ENCODE data around the gene S100A2. TPM values are rescaled to one million over a fixed set of nuclear protein-coding genes. Genes with fewer than 3 reads are reported as not detected.
"Not testable (repeated sequence)": the region's sequence is repeated elsewhere in the genome, so short reads cannot be mapped to it uniquely, and the experiment has no call there.

S100A2 gene
- total RNA-seq, 1 donor from 2014 or later: 0.79 TPM

DNA sequence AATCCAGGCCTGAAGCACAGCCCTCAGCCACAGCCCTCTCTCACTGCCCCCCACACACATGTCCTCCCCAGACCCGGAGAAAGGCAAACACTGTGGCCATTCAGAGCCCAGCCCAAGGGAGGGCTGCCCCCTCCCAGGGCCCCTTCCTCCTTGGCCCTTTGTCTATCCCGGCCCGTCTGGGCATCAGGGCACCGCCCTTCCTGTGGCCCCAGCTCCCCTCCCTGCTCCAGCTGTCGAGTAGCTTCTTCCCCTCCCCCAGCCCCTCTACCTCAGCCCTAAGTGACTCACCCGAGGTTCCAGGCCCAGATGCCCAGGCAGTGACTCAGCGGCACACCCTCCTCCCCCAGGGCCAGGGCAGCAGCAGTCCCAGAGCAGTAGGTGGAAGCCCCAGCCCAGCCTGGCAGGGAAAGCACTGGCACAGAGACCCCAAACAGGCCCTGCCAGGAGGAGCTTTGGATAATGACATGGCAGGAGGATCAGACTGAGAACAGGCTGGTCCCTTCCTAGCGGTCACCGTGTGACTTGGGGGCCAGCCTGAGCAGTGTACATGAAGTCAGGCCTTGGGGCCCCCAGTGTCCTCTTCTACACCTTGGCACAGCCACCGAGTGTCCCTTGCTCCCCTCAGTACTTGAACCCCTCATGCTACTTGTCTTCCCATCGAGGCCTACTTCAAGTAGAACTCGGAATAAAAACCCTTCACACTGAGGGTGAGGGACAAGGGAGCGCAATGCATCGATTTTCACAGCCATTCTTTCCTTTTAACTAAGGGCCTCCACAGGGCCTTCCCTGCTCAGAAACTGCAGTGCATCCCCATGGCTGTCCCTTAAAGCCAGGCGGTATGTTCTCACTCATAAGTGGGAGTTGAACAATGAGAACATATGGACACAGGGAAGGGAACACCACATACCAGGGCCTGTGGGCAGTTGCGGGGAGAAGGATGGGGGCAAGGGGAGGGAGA lies 1.0 kb upstream of the S100A2 start:
- peak; percentile 85 to 98 for DNase-seq (ENCODE audit: low read depth in 2 of 2)

DNA sequence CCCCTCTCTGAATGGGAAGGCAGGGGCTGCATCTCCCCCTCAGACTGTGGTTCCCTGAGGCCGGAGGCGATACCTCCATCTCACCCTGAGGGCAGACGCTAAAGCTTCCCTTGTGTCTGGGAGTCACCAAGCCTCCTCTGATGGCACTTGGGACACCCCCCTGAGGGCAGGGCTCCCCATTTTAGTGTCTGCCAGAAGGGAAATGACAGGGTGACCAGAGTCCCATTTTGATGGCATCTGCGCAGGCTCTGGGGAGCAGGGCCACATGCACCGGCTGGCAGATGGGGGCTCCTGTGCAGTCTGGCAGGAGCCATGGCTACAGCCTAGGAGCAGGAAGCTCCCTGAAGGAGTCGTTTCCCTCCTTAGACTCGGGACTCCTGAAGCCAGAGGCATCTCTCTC lies 1.7 kb downstream of the S100A2 start:
- DNase-seq (ENCODE audit: low read depth in 2 of 2): no peak

DNA sequence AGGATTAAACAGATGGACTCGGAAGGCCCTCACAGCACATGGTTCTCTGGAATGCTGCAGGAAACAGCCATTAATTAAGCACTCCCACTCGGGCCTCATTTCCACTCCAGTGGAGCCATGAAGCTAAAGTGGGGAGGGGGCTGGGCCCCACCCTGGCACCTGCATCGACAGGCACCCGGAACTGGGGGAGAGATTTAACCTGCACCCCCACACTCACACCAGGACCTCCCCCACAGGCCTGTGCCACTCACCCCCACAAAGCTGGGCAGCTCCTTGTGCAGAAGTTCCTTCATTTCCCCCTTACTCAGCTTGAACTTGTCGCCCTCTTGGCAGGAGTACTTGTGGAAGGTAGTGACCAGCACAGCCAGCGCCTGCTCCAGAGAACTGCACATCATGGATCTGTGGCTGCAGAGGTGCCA lies 2.2 kb downstream of the S100A2 start:
- DNase-seq (ENCODE audit: low read depth in 2 of 2): no peak

DNA sequence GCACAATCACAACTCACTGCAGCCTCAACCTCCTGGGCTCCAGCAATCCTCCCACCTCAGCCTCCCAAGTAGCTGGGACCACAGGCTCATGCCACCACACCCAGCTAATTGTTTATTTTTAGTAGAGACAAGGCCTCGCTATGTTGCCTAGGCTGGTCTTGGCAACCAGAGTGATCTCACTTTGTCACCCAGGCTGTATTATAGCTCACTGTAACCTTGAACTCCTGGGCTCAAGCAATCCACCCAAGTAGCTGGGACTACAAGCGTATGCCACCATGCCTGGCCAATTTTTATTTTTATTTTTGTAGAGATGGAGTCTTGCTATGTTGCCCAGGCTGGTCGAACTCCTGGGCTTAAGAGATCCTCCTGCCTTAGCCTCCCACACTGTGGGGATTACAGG lies 3.6 kb downstream of the S100A2 start:
- DNase-seq (ENCODE audit: low read depth in 2 of 2): not testable (repeated sequence)

DNA sequence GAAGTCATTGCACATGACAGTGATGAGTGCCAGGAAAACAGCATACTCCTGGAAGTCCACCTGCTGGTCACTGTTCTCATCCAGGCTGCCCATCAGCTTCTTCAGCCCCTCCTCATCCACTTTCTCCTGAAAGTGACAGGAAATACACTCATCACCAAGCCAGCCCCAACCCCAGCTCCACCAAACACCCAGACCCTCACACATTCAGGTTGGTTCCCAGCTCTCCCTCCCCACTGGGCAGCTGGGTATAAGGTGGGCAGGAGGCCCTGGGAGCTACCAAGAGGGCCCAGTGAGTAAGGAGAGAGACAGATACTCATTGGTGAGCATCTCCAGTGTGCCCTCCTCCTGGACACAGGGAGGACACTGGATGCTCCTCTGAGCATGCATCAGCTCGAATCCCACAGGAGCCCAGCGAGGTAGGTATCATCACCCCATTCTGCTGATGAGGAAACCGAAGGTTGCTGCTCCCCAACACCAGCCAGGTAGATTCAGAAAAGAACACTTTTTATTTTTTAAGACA lies 4.1 kb downstream of the S100A2 start:
- no peak for DNase-seq (ENCODE audit: low read depth in 2 of 2)

DNA sequence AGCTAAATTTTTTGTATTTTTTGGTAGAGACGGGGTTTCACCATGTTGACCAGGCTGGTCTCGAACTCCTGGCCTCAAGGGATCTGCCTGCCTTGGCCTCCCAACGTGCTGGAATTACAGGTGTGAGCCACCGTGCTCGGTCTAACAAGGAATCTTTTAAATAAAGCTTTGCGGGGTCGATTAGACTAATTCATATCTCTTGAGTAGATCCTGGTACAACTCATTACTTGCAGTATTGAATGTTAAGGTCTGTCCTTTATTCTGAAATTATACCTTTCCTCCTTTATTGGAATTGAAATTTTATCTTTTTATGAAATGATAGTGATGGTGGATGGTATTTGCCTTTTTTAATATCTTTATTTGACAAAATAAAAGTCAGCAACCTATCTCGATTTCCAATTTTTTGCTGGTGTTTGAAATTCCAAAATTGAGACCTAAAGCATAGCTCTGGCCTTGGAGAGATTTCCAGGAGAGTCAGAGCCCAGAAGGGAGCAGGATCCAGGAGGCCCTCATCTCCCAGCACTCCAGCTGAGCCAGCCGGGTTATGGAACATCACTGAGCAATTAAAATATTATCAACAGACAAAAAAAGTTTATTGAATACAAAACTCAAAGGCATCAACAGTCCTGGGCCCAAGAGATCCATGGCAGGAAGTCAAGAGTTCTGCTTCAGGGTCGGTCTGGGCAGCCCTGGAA lies 4.7 kb downstream of the S100A2 start:
- no peak for DNase-seq (ENCODE audit: low read depth in 2 of 2)

DNA sequence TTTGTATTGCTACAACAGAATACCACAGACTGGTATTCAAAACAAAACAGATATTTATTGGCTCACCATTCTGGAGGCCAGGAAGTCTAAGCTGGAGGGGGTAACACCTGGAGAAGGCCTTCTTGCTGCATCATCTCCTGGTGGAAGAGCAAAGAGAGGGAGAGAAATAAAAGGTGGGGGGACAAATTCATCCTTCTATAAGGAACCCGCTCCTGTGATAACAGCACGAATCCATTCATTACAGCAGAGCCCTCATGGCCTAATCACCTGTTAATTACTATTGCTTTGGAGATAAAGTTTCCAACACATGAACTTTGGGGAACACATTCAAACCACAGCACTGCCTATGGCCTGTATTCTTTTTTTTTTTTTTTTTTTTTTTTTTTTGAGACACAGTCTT lies 5.4 kb downstream of the S100A2 start:
- no peak for DNase-seq (ENCODE audit: low read depth in 2 of 2)

DNA sequence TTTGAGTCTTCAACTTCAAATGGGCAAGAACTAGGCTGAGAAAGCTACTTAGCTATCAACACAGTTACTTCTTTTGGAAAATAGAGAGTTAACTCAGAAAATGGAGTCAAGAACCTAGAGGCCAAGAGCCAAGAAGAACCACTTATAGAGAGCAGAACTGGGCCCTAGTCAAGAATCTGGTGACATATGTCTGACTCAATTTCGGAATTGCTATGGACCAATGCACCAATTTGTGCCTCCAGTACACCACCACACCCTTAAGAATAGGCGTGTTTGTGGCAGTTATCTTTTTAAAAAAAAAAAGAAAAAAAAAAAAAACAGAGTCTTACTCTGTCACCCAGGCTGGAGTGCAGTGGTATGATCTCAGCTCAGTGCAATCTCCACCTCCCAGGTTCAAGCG lies 7.8 kb downstream of the S100A2 start:
- no peak for DNase-seq (ENCODE audit: low read depth in 2 of 2)

DNA sequence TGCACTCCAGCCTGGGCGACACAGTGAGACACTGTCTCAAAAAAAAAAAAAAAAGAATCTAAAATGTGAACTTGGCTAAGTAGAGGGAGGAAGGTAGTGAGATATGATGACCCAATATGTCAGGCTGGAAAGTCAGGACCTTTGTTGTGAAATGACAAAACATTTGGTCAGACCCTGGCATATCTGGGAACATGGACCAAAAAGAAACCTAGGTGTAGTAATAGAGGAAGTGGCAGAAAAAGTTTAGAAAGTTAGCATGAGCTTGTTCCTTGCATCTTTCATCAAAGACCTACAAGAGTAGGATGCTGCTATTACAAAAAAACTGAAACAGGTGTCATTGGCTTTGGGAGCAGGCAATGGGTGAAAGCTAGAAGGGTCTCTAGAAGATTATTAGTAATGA lies 9.3 kb downstream of the S100A2 start:
- no peak for DNase-seq (ENCODE audit: low read depth in 2 of 2)

DNA sequence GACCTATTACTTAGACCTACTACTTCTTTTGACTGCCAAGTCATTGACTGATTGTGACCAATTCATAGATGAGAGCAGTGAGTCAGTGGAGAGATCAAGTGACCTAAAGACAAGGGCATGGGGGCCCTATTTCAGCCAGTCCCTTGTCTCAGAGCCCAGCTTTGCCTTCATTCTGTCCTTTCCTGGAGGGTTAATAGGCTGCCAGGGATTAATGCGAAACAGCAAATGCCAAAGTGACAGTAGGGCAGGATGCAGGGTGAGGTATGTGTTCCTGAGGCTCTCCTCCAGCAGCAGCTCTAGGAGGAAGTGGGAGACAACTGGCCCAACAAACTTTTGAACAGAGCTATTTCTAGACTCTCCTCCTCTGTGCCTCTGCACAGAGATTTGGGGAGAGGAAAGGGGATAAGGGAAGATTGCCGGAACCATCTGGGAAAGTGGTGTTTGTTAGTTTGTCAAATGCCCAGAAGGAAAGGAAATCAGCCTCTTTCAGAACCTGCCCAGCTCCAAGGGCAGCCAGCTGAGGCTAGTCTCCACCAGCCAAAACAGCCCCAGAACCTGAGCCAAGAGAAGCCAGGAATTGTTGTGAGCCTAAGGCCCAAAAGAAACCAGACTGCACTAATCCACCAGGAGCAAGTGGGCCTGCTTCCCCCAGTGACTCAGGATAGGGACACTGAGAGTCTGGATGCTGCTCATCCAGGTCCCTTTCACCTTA lies 11.7 kb downstream of the S100A2 start:
- peak in 1 of 2 donors; percentile 34 for DNase-seq (ENCODE audit: low read depth in 2 of 2)

DNA sequence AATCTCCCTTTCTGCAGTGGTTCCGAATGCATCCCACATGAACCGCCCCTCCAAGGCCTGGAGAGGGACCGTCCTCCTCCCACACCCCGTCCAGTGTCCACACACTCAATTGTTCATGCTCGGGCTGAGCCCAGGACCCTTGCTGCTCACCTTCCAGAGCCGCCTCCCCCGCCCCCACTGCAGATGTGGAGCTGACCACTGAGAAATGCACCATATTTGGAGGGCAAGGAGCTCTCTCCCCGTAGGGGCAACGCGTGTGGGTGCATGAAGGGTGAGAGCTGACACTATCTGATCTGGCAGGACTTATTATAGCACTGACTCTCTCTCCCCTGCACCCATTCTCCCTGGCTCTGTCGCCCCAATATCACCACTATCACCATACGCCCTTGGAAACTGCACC lies 12.5 kb downstream of the S100A2 start:
- no peak for DNase-seq (ENCODE audit: low read depth in 2 of 2)

DNA sequence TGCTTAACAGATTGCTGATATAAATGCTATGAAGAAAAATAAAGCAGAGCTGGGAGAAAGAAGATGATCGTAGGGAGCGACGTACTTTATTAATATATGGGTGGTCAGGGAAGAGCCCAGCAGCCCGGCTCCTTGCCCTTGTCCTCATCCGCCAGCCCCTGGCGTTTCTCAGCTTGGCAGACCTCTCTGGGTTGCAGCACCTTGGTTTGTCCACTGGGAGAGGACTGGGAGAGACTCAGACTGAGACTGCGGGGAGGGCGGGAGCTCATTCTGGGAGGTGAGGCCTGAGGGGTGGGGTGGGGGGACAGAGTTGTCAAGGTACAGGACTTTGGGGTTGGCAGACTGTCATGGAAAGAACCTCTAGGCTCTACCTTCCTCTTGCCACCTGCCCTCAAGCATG lies 13.3 kb downstream of the S100A2 start:
- no peak for DNase-seq (ENCODE audit: low read depth in 2 of 2)

DNA sequence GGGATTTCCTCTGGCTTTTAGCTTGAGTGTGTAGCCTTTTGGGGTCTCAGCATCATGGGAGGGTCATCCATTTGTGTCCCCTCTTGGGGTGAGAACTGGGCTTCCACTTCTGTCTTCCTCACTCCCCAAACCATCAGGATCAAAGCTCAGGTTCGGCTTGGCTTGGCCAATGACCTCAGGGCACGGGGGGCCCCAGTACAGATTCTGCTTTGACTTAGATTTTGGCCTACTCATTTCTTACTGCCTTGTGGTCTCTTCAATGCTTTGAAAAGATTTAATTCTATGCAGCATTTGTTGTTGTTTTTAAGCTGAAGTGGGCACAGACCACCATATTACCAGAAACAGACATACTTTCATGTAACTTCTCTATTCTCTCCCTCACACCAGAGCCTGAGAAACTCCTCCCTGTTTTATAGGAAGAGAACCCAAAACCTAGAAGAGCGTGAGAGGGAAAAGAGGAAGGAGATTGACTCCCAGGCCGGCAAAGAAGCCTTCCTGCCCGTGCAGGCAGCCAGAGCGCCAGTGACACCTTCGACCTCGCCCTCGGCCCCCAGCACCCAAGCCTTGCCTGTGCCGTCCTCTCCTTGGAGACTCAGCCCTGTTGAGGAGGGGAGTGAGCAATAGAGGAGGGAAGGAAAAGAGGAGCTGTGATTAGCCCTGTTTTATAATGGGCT lies 14.7 kb downstream of the S100A2 start:
- DNase-seq (ENCODE audit: low read depth in 2 of 2): no peak

DNA sequence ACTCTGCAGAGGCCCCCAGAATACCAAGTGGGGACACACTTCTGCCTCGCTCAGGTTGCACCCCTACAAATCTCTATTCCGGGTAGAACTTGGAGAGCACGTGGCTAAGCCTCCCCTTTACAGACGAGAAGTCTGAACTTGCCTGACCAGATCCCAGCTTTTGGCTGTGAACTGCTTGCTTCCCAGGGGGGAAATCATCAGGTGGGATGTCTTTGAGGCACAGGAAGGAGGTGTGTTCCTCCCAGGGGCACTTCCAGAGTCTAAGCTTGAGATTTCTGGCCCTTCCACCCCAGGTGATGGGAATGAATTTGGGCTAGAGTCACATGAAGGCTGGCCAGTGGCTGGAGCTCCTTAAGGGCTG lies 15.3 kb downstream of the S100A2 start:
- DNase-seq (ENCODE audit: low read depth in 2 of 2): no peak

DNA sequence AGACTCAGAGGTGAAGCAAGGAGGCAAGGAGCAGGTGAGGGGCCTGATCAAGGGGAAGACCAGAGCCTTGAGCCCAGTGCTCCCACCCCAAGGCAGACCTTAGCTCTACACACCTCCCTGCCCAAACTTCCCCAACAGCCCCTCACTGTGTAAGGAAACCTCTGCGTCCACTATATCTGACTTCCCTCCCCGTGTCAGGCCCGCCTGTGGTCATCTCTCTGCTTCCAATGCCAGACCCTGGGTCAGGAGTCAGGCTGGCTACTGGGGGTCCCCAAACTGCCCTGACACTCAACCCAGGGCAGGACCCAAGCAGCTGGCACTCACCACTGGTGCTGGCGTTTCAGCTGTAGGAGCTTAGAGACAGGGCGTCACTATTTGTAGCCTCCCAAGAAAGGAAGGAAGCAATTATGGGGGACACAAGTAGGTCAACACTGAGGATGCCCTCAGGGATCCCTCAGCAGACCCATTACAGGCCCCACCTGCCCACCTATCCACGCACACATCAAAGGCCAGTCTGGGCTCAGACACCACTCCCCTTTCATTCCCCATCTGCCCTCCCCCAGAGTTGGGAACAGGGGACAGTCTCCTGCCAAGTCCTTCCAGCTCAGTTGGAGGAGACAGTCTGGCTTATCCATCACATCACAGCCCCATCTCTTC lies 15.8 kb downstream of the S100A2 start:
- DNase-seq (ENCODE audit: low read depth in 2 of 2): no peak

DNA sequence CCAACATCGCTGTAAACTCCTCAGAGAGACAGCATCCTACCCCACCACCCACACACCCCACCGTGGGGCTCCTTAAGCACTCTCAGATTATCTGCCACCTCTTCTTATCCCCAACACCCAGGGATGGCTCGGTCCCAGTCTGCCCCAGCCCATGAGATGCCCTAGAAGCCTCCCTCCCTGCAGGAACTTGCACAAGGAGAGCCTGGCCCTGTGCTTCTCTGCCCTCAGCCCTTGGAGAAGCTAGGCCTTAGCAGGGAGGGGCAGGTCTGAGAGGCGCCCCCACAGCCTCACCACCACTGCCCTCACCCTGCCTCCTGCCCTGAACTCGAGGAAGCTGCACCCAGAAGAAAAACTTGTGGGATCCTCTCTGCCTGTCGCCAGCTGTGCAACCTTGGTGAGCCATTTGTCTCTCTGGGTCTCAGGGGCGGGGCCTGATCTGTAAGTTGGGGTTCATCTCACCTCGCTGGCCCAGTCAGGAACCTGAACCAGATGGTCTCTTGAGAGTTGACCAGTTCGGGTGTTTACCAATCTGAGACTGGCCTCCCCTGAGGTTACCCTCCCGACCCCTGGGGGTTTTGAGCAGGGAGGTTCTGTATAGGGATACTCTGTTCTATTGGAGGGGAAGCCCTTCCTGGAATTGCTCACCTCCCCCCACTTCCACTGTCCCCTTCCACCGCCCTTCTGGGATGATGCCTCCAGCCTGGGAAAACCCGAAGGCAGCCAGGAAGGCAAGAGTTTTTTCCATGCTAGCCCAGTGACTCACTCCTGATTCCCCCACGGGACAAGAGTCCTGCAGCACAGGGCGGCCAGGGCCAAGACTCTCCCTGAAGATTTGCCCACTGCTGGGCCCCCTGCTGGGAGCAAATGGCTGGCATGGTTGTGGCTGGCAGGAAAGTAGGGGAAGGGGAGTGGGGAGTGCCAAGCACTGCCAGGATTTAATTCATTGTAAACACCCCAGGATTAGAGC lies 16.6 kb downstream of the S100A2 start, which contains the start of gene S100A3:
S100A3 (minus strand) TSS at position 537 of the 967 bp plus-strand sequence. CDS start 773 bp downstream, outside the sequence.
- peak; percentile 62 to 90 for DNase-seq (ENCODE audit: low read depth in 2 of 2)

DNA sequence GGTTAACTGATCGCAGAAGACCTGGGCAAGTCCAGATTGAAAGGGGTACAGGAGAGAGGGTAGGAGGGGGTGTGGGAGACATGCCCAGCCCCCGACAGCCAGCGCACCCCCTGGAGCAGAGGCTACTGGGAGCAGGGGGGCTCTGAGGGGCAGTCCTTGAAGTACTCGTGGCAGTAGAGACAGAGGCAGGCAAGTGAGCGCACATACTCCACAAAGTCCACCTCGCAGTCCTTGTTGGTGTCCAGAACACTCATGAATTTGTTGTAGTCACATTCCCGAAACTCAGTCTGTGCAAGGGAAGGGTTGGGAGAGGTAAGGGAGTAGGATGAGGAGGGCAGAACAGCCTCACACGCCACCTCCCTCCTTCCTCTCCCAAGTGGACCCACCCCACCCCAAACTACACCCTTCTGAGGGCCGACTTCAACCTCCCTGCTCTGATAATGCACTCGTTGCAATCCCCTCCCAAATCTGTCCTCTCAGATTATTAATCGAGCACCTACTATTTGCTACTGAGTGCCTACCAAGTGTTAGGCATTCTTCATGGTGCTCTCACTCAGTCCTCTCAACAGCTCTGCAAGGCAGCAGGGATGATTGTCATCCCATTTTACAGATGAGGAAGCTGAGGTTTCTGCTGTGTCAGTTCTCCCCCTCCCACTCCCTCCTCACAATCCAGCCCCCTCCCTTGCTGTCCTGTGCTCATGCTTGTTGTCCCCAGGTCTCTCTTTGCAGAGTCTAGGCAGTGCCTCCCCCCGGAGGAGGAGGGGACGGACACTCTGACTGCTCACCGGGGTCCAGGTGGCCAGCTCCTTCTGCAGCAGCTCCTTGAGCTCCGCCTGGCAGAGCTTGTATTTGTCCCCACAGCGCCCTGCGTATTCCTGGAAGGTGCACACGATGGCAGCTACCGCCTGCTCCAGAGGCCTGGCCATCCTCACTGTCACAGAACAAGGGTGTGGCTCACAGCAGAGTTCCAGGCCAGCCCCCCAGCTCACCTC lies 17.8 kb downstream of the S100A2 start:
- no peak for DNase-seq (ENCODE audit: low read depth in 2 of 2)

Measured in lung microvascular endothelial cell (primary cell).